ENCODE measurements around the gene TTC12.

TTC12 gene

DNA sequence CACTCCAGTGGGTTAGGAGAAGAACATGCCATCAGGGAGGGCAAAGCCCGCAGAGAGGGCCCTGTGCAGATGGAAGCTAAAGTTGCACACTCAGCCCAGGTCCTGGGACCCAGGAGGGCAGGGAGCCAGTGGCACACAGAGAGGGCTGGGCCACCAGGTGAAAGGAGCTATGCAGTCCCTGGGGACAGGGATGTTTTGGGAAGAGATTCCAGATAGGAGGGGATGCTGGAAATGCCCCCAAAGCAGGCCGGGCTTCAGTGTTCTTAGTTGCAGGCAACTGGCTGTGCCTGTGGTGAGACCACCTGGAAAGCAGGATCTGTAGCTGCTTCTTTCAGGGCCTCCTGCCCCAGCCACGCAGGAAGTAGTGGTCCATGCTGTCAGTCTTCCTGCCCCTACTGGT lies 92.8 kb downstream of the TTC12 start:
- DNase-seq, result no peak

- DNase-seq, result no peak
Measured at GRCh38 chr11:113408206-113408605, 93.8 kb downstream of the TTC12 start.

GRCh38 chr11:113408887-113409286 lies 94.5 kb downstream of the TTC12 start:
- DNase-seq, result no peak

DNA sequence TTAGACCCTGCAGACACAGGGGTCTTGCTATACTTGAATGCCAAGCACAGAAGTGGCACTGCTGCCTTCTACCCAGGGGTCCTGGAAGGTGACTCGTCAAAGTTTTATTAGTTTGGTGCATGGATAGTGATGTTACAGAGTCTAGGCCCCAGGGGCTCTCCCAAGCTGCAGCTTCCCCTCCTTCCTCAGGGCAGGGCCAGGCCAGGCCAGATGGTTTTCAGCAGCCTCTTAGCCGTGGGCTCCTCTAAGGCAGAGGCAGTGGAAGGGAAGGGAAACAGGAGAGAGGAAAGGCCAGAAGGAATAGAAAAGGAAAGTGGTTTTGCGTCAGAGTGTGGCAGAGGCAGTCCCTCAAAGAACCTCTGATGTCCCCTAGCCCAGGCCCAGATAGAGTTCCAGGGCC lies 95.1 kb downstream of the TTC12 start:
- no peak for DNase-seq

GRCh38 chr11:113410414-113411135 lies 96.2 kb downstream of the TTC12 start:
- DNase-seq, result no peak

- DNase-seq, result no peak
Measured at GRCh38 chr11:113411536-113411935, 97.2 kb downstream of the TTC12 start.

DNA sequence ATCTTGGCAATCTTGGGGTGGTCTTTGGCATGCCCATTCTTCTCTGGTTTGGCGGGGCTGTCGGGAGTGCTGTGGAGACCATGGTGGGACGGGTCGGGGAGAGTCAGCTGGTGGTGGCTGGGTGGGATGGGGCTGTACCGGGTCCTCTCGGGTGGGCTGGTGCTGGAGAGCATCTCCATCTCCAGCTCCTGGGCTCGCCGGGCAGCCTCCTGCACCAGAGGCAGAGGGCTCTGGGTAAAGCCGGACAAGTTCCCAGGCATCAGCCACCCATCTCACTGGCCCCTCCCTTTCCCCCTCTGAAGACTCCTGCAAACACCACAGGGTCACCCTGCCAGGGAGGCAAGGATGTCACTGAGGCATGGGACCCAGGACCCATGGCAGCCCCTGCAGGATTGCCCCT lies 98.3 kb downstream of the TTC12 start:
- no peak for DNase-seq

DNA sequence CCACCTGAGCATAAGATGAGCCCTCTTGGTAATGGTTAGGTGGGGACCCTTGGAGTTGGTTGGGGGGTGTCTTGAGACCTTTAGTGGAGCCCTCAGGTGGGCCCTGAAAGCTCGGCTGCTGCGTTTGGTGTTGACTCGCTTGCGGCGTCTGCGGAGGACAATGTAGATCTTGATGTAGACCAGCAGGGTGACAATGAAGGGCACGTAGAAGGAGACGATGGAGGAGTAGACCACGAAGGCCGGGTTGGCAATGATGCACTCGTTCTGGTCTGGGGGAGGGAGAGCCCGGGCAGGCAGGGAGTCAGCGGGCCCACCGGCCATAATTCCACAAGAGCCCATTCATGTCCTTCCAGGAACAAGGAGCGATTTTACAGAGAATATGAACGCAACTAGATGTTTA lies 101.0 kb downstream of the TTC12 start:
- DNase-seq, result no peak
